Measurements from ENCODE around the gene NPR3. TPM values are rescaled to one million over a fixed set of nuclear protein-coding genes. Genes with fewer than 3 reads are reported as not detected.

The NPR3 gene
- total RNA-seq, 1 experiment from 2014 or later, result not detected

GRCh38 chr5:32680183-32680582 lies 30.9 kb upstream of the NPR3 start:
- Histone ChIP-seq H3K9ac (ENCODE audit: extremely low read depth, insufficient read length, low read length) (no peak overlapping the region), H2BK15ac (ENCODE audit: low read depth, low read length) (no peak overlapping the region), H3K4me1 (ENCODE audit: insufficient read depth, low read length) (peaks cover 3% of the 10 kb centered on the region; the same call in 1 of the 2 replicates), H3K14ac (ENCODE audit: insufficient read depth, low read length) (no peak overlapping the region), H3K4me2 (ENCODE audit: insufficient read depth, insufficient read length, low read length) (no peak overlapping the region), H2AK5ac (ENCODE audit: insufficient read length, low read length) (no peak overlapping the region), H3K18ac (ENCODE audit: insufficient read length, low read depth, low read length) (no peak overlapping the region), H2BK20ac (ENCODE audit: low read depth, low read length, poor library complexity, severe bottlenecking) (no peak overlapping the region), H4K91ac (ENCODE audit: insufficient read length, low read depth, low read length) (no peak overlapping the region), H4K5ac (ENCODE audit: insufficient read length, low read depth, low read length) (no peak overlapping the region), H2BK120ac (ENCODE audit: low read depth, low read length, poor library complexity, severe bottlenecking) (no peak overlapping the region), H2BK12ac (ENCODE audit: insufficient read length, low read depth, low read length) (no peak overlapping the region), H3K27me3 (ENCODE audit: insufficient read depth, low read length) (no peaks in the 10 kb centered on the region), H3K23me2 (ENCODE audit: insufficient read length, low read depth, low read length, poor library complexity, severe bottlenecking) (no peaks in the 10 kb centered on the region), H2BK5ac (ENCODE audit: insufficient read length, low read length) (no peak overlapping the region), H3K79me1 (ENCODE audit: insufficient read depth, low read depth, low read length, poor library complexity, severe bottlenecking) (no peaks in the 10 kb centered on the region), H3K9me3 (ENCODE audit: control insufficient read depth, low read depth, low read length) (peaks cover 5% of the 10 kb centered on the region), H2AFZ (ENCODE audit: low read length) (no peak overlapping the region), H3K79me2 (ENCODE audit: insufficient read depth, low read length) (no peaks in the 10 kb centered on the region), H3T11ph (ENCODE audit: low read length) (no peak overlapping the region), H4K20me1 (ENCODE audit: control insufficient read depth, insufficient read depth, insufficient read length) (no peaks in the 10 kb centered on the region), H3K27ac (ENCODE audit: insufficient read length, low read depth, low read length) (no peak overlapping the region), H3K56ac (ENCODE audit: insufficient read length, low read depth, low read length) (no peak overlapping the region), H4K8ac (replicated peaks; ENCODE audit: insufficient read length, low read depth, low read length) (no peak overlapping the region), H3K23ac (ENCODE audit: insufficient read length, low read depth, low read length) (no peak overlapping the region), H3K4ac (ENCODE audit: low read depth, low read length) (no peak overlapping the region)
- TF ChIP-seq CTCF (conservative IDR thresholded peaks at IDR 0.05), result no peak
- no peak overlapping the region for H3K4me3 Mint-ChIP-seq
- H3K27me3 Mint-ChIP-seq (ENCODE audit: low read depth), result peaks cover 2% of the 10 kb centered on the region
- WGBS (ENCODE audit: extremely low coverage, insufficient read length, low lambda C conversion rate), result no CpG with 5 or more reads among the region's 2 CpGs
- peak overlapping the region in 1 of 3 experiments; percentile 5; a peak in 1 of 7 replicates for H3K27ac Mint-ChIP-seq
- peaks cover 18 to 31% of the 10 kb centered on the region in 2 experiments for H3K9me3 Mint-ChIP-seq
- H3K4me1 Mint-ChIP-seq, result peaks cover 15 to 16% of the 10 kb centered on the region in 2 experiments
- DNase-seq, result no peak
- peaks cover 15 to 23% (median 15%) of the 10 kb centered on the region in 3 experiments for H3K36me3 Mint-ChIP-seq (ENCODE audit: insufficient read depth in 1 of 3, low read depth in 3 of 3)

All from H9 (cell line).